OCI-LY7 (cell line): ENCODE results near the gene GLDN. TPM values are rescaled to one million over a fixed set of nuclear protein-coding genes. Genes with fewer than 3 reads are reported as not detected.

Source experiments
- BruUV-seq: library from RNA; stranded (reverse); fragments of 400-500 nt; replicated peaks from 2 replicates; lab custom pipeline; 2021; lab: Mats Ljungman, UMichigan
- CTCF ChIA-PET: fragments of 300-600 bp; sonication (Branson Sonifier 250); formaldehyde crosslinking; loops from one replicate; lab custom pipeline; 2022; ENCODE audit warnings: antibody characterized with exemption; ENCODE audit not compliant: unreplicated experiment; lab: Charles Lee
- POLR2A ChIA-PET: fragments of 300-600 bp; sonication (Branson Sonifier 250); formaldehyde crosslinking; loops from one replicate; lab custom pipeline; 2022; ENCODE audit warnings: antibody characterized with exemption; lab: Charles Lee
- DNase-seq: peaks from one replicate; pipeline ENCODE4 v3.0.0-alpha.2; 2015; ENCODE audit warnings: low spot score
- H2AFZ ChIP-seq: fragments of 200-600 bp; sonication (generic), shearing (Covaris generic); 2 replicates; pipeline ENCODE4 v1.6.1; 2014; ENCODE audit warnings: mild to moderate bottlenecking, antibody characterized with exemption, low read length, moderate library complexity
- H3K27ac ChIP-seq: fragments of 200-600 bp; sonication (generic); 2 replicates; pipeline ENCODE4 v1.5.1; 2014; ENCODE audit warnings: mixed run types, low read depth, mild to moderate bottlenecking, moderate library complexity, low read length, inconsistent platforms; ENCODE audit not compliant: poor library complexity, severe bottlenecking
- H3K36me3 ChIP-seq: fragments of 200-600 bp; sonication (generic); 2 replicates; pipeline ENCODE4 v1.6.1; 2014; ENCODE audit warnings: mild to moderate bottlenecking, antibody characterized with exemption, low read length, moderate library complexity, mixed read lengths; ENCODE audit not compliant: insufficient read depth
- H3K4me1 ChIP-seq: fragments of 200-600 bp; sonication (generic); 2 replicates; pipeline ENCODE4 v1.5.1; 2014; ENCODE audit warnings: mild to moderate bottlenecking, low read length; ENCODE audit not compliant: insufficient read depth, poor library complexity, severe bottlenecking
- H3K4me2 ChIP-seq: fragments of 200-600 bp; sonication (generic); 2 replicates; pipeline ENCODE4 v1.6.1; 2014; ENCODE audit warnings: mild to moderate bottlenecking, low read length
- H3K4me3 ChIP-seq: fragments of 200-600 bp; sonication (generic); 2 replicates; pipeline ENCODE4 v1.5.1; 2014; ENCODE audit warnings: mild to moderate bottlenecking, low read depth, low read length; ENCODE audit not compliant: poor library complexity, severe bottlenecking
- H3K79me2 ChIP-seq: fragments of 200-600 bp; sonication (generic); 2 replicates; pipeline ENCODE4 v1.6.1; 2016; ENCODE audit warnings: low read depth, mild to moderate bottlenecking, low read length, moderate library complexity, mixed read lengths; ENCODE audit not compliant: insufficient read depth
- H3K9me2 ChIP-seq: fragments of 200-600 bp; sonication (generic); 2 replicates; pipeline ENCODE4 v1.6.1; 2016; ENCODE audit warnings: mild to moderate bottlenecking, low read length, mixed read lengths; ENCODE audit not compliant: insufficient read depth
- H3K9me3 ChIP-seq: fragments of 200-600 bp; sonication (generic); 2 replicates; pipeline ENCODE4 v1.6.1; 2014; ENCODE audit warnings: mild to moderate bottlenecking, mixed run types, low read length, mixed read lengths
- H4K20me1 ChIP-seq: fragments of 200-600 bp; sonication (generic); 2 replicates; pipeline ENCODE4 v1.6.1; 2014; ENCODE audit warnings: mild to moderate bottlenecking, antibody characterized with exemption, low read length, moderate library complexity, mixed read lengths; ENCODE audit not compliant: insufficient read depth
- EZH2phosphoT487 ChIP-seq: fragments of 200-600 bp; sonication (generic); IDR thresholded peaks from 2 replicates; pipeline ENCODE4 v1.6.1; 2018; ENCODE audit warnings: low read depth, borderline replicate concordance, mild to moderate bottlenecking, mixed run types, antibody characterized with exemption, low read length, moderate library complexity, mixed read lengths
- intact Hi-C: fragments of 100-400 bp; cut with micrococcal nuclease; formaldehyde crosslinking; loops from one replicate; pipeline ENCODE4 v1.10.0; 2022; ENCODE audit not compliant: unreplicated experiment
- total RNA-seq, 2 experiments: library from RNA; depleted of rRNA in 1 of 2; stranded (reverse); fragments of >200 nt in 1 of 2; shearing (Covaris generic) in 1 of 2; gene quantifications; 2 replicates each; pipeline ENCODE4 v1.2.3, GENCODE V29; 2014 to 2022
- TF ChIP-seq, protein P1 (sequence below): fragments of 200-600 bp; sonication (generic); conservative IDR thresholded peaks from 2 replicates; pipeline ENCODE4 v1.5.1; 2014; ENCODE audit warnings: mild to moderate bottlenecking, antibody characterized with exemption, low read length, moderate library complexity, mixed read lengths

GLDN gene
- total RNA-seq, 2 experiments from 2014 or later = not detected

DNA sequence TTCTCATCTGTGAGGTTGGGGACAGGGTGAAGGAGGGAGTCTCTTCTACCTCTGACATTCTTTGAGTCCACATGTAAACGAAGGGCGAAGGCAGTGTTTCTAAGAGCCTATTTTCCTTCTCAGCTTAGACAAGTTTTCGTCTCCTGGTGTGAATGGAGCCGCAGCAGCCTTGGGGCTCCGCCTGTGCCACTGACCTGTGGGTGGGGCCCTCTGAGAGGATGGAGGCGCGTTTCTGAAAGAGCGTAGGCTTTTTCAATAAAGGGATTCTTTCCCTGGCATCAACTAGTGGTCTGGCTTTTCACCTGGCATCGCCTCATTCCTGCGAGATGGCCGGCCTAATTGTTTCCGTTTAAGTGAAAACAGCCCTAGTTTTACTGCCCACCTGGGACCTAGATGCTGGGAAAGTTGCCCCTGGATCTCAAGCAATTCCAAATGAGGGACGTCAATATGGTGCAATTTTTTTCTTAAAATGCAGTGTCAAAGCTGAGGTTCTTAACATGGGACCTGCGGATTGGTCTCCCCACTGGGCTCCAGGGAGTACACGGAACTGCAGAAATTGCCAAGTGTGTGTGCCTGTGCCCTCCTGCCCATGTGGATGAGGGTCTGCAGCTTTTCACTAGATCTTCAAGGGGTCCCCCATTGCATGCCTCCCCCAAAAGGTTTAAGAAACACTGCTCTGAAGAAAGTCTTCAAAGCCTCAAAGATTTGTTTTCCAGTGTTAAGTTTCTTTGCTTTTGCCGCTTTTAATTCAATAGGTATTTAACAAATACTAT is 958 bp downstream of the GLDN start:
- ChIA-PET POLR2A (no interaction called here), CTCF (no interaction called here)
- Histone ChIP-seq H4K20me1 (no peaks in the 10 kb centered on the region), H3K4me3 (no peak overlapping the region), H3K4me2 (no peak overlapping the region), H3K79me2 (no peaks in the 10 kb centered on the region), H2AFZ (no peak overlapping the region), H3K36me3 (no peaks in the 10 kb centered on the region), H3K4me1 (no peaks in the 10 kb centered on the region), H3K9me2 (no peaks in the 10 kb centered on the region), H3K27ac (no peak overlapping the region), H3K9me3 (no peaks in the 10 kb centered on the region)
- intact Hi-C loops = no loop called here
- no peak for DNase-seq
- TF ChIP-seq, protein P1, sequence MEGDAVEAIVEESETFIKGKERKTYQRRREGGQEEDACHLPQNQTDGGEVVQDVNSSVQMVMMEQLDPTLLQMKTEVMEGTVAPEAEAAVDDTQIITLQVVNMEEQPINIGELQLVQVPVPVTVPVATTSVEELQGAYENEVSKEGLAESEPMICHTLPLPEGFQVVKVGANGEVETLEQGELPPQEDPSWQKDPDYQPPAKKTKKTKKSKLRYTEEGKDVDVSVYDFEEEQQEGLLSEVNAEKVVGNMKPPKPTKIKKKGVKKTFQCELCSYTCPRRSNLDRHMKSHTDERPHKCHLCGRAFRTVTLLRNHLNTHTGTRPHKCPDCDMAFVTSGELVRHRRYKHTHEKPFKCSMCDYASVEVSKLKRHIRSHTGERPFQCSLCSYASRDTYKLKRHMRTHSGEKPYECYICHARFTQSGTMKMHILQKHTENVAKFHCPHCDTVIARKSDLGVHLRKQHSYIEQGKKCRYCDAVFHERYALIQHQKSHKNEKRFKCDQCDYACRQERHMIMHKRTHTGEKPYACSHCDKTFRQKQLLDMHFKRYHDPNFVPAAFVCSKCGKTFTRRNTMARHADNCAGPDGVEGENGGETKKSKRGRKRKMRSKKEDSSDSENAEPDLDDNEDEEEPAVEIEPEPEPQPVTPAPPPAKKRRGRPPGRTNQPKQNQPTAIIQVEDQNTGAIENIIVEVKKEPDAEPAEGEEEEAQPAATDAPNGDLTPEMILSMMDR = no peak
- no TSS peak for BruUV-seq

GRCh38 chr15:51343466-51343865 is 2.0 kb downstream of the GLDN start:
- ChIA-PET CTCF (no interaction called here), POLR2A (no interaction called here)
- TF ChIP-seq, protein P1 = no peak
- no peak for TF ChIP-seq EZH2phosphoT487
- Histone ChIP-seq H3K27ac (no peak overlapping the region), H3K4me2 (no peak overlapping the region), H3K79me2 (no peaks in the 10 kb centered on the region), H3K9me2 (no peaks in the 10 kb centered on the region), H3K36me3 (no peaks in the 10 kb centered on the region), H2AFZ (no peak overlapping the region), H3K4me3 (no peak overlapping the region), H3K9me3 (no peaks in the 10 kb centered on the region), H4K20me1 (no peaks in the 10 kb centered on the region), H3K4me1 (no peaks in the 10 kb centered on the region)
- intact Hi-C loops = no loop called here
- no peak for DNase-seq
- BruUV-seq = no TSS peak

DNA sequence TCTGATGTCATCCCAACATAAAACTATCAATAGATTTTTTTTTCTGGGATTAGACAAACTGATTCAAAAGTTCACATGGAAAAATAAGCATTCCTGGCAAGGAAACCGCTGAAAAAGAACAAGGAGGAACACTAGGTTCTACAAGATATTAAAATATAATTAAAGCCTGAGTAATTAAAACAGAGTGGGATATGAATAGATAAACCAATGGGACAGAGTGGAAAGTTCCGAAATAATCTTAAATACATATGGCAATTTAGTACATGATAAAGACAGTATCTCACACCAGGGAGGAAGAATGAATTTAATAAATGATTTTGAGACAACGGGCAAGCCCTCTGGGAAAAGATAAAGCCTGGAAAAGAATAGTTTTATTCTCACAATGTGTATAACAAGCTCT is 4.7 kb downstream of the GLDN start:
- no peak for DNase-seq
- BruUV-seq = no TSS peak
- H3K27ac ChIP-seq = no peak overlapping the region
- H3K4me1 ChIP-seq = no peaks in the 10 kb centered on the region
- H3K9me3 ChIP-seq = no peaks in the 10 kb centered on the region
- no peaks in the 10 kb centered on the region for H3K9me2 ChIP-seq
- CTCF ChIA-PET = no interaction called here
- no peak overlapping the region for H2AFZ ChIP-seq
- H3K79me2 ChIP-seq = no peaks in the 10 kb centered on the region
- H3K4me2 ChIP-seq = no peak overlapping the region
- intact Hi-C loops = no loop called here
- POLR2A ChIA-PET = interaction anchor here (1.5 kb wide), 1 partner anchor 9 kb away, joined by 3 read pairs; no protein-coding TSS in a partner anchor
- no peak for TF ChIP-seq EZH2phosphoT487
- TF ChIP-seq, protein P1 = no peak
- no peaks in the 10 kb centered on the region for H3K36me3 ChIP-seq
- no peak overlapping the region for H3K4me3 ChIP-seq
- H4K20me1 ChIP-seq = no peaks in the 10 kb centered on the region
